WERI-Rb-1 (cell line): ENCODE measurements around the gene MYMX.

Experiments
- DNase-seq: peaks from one replicate; pipeline ENCODE4 v3.0.0-alpha.2; 2020
- H3K27ac ChIP-seq: fragments of 250-450 bp; sonication (Bioruptor Pico); 2 replicates; pipeline ENCODE4 v1.5.1; 2020; ENCODE audit warnings: mild to moderate bottlenecking, moderate library complexity
- H3K27me3 ChIP-seq: fragments of 250-450 bp; sonication (Bioruptor Pico); 2 replicates; pipeline ENCODE4 v1.5.1; 2021; ENCODE audit warnings: mild to moderate bottlenecking, low read depth, moderate library complexity; ENCODE audit not compliant: insufficient read depth, severe bottlenecking
- H3K36me3 ChIP-seq: fragments of 250-450 bp; sonication (Bioruptor Pico); 2 replicates; pipeline ENCODE4 v1.5.1; 2020; ENCODE audit warnings: mild to moderate bottlenecking, moderate library complexity
- H3K4me3 ChIP-seq: 2 replicates; pipeline ENCODE4 v1.5.1; 2011; ENCODE audit warnings: low read depth, mild to moderate bottlenecking, control low read depth, low read length
- H3K9me3 ChIP-seq: fragments of 250-450 bp; sonication (Bioruptor Pico); 2 replicates; pipeline ENCODE4 v1.5.1; 2021; ENCODE audit warnings: mild to moderate bottlenecking, moderate library complexity; ENCODE audit not compliant: severe bottlenecking
- CTCF ChIP-seq: IDR thresholded peaks from 2 replicates; pipeline ENCODE4 v1.5.1; 2011; ENCODE audit warnings: low read depth, mild to moderate bottlenecking, control low read depth, inconsistent platforms, low read length

Gene MYMX

GRCh38 chr6:44219053-44219814 is 2.5 kb downstream of the MYMX start:
- DNase-seq: peak; percentile 95
- no peak for TF ChIP-seq CTCF
- H3K36me3 ChIP-seq: peaks cover 5% of the 10 kb centered on the region; the same call in 1 of the 2 replicates
- peak overlapping the region; percentile 68 for H3K4me3 ChIP-seq
- no peaks in the 10 kb centered on the region for H3K27me3 ChIP-seq
- no peaks in the 10 kb centered on the region for H3K9me3 ChIP-seq
- H3K27ac ChIP-seq: peak overlapping the region; percentile 90

GRCh38 chr6:44219815-44220784 is 3.4 kb downstream of the MYMX start:
- H3K27ac ChIP-seq: peak overlapping the region; percentile 90
- TF ChIP-seq CTCF: peak; percentile 33; the same call in 1 of the 2 replicates
- peak overlapping the region; percentile 68 for H3K4me3 ChIP-seq
- peaks cover 5% of the 10 kb centered on the region; the same call in 1 of the 2 replicates for H3K36me3 ChIP-seq
- H3K27me3 ChIP-seq: no peaks in the 10 kb centered on the region
- H3K9me3 ChIP-seq: no peaks in the 10 kb centered on the region
- DNase-seq: no peak

- H3K4me3 ChIP-seq: no peak overlapping the region
- TF ChIP-seq CTCF: no peak
- no peak for DNase-seq
- H3K36me3 ChIP-seq: peaks cover 5% of the 10 kb centered on the region
- H3K27me3 ChIP-seq: no peaks in the 10 kb centered on the region
- peak overlapping the region; percentile 3; the same call in 1 of the 2 replicates for H3K27ac ChIP-seq
- H3K9me3 ChIP-seq: no peaks in the 10 kb centered on the region
Measured at GRCh38 chr6:44220913-44221290, 4.2 kb downstream of the MYMX start.

- peak; percentile 92 for DNase-seq
- no peaks in the 10 kb centered on the region for H3K9me3 ChIP-seq
- H3K36me3 ChIP-seq: peaks cover 8% of the 10 kb centered on the region
- no peaks in the 10 kb centered on the region for H3K27me3 ChIP-seq
- no peak overlapping the region for H3K4me3 ChIP-seq
- TF ChIP-seq CTCF: peak; percentile 99
- peak overlapping the region; percentile 3; the same call in 1 of the 2 replicates for H3K27ac ChIP-seq
Measured at GRCh38 chr6:44221291-44221960, 4.7 kb downstream of the MYMX start.

GRCh38 chr6:44221961-44222335 is 5.2 kb downstream of the MYMX start:
- H3K4me3 ChIP-seq: no peak overlapping the region
- TF ChIP-seq CTCF: no peak
- no peak for DNase-seq
- no peaks in the 10 kb centered on the region for H3K9me3 ChIP-seq
- no peak overlapping the region for H3K27ac ChIP-seq
- peaks cover 9% of the 10 kb centered on the region for H3K36me3 ChIP-seq
- H3K27me3 ChIP-seq: no peaks in the 10 kb centered on the region
